AG04450 (cell line): Measurements from ENCODE around the gene ABCB8. TPM values are rescaled to one million over a fixed set of nuclear protein-coding genes. Genes with fewer than 3 reads are reported as not detected.

Experiments used
- CTCF ChIA-PET: fragments of 300-600, 350-600 bp; formaldehyde crosslinking; extraction: SDS; loops from one replicate; lab custom pipeline; 2022; ENCODE audit warnings: antibody characterized with exemption, inconsistent platforms; lab: Charles Lee
- POLR2A ChIA-PET: fragments of 350-600 bp; formaldehyde crosslinking; extraction: SDS; loops from one replicate; lab custom pipeline; 2021; ENCODE audit warnings: antibody characterized with exemption, inconsistent platforms; lab: Yijun Ruan, JAX
- DNase-seq: peaks from one replicate; pipeline ENCODE4 v3.0.0-alpha.2; 2011; ENCODE audit warnings: low read depth, low spot score
- H3K27ac ChIP-seq: one replicate; pipeline ENCODE4 v1.5.1; 2012; ENCODE audit warnings: low read depth, low read length, control low read depth
- H3K27me3 ChIP-seq: one replicate; pipeline ENCODE4 v1.6.0; 2012; ENCODE audit warnings: low read length; ENCODE audit not compliant: control insufficient read depth, insufficient read depth
- H3K4me3 ChIP-seq: 2 replicates; pipeline ENCODE4 v1.5.1; 2011; ENCODE audit warnings: mild to moderate bottlenecking, low read depth, low read length, control low read depth
- H3K9me3 ChIP-seq: 2 replicates; pipeline ENCODE4 v1.5.1; 2012; ENCODE audit warnings: low read length; ENCODE audit not compliant: control insufficient read depth, insufficient read depth
- polyA plus RNA-seq: library from polyadenylated mRNA; depleted of rRNA; stranded (reverse); fragments of >200 nt; gene quantifications from 2 replicates; pipeline ENCODE4 v1.2.3, GENCODE V29; 2011
- TF ChIP-seq, protein P1 (sequence below): IDR thresholded peaks from 2 replicates; pipeline ENCODE4 v1.5.1; 2011; ENCODE audit warnings: low read depth, low read length, control low read depth, inconsistent platforms

Gene ABCB8
- polyA plus RNA-seq, 1 experiment, result 10.7 TPM

- ChIA-PET POLR2A (no interaction called here), CTCF (no interaction called here)
- DNase-seq, result no peak
- H3K27me3 ChIP-seq, result no peaks in the 10 kb centered on the region
- H3K27ac ChIP-seq, result no peak overlapping the region
- no peaks in the 10 kb centered on the region; the same call in 1 of the 2 replicates for H3K9me3 ChIP-seq
- TF ChIP-seq, protein P1, sequence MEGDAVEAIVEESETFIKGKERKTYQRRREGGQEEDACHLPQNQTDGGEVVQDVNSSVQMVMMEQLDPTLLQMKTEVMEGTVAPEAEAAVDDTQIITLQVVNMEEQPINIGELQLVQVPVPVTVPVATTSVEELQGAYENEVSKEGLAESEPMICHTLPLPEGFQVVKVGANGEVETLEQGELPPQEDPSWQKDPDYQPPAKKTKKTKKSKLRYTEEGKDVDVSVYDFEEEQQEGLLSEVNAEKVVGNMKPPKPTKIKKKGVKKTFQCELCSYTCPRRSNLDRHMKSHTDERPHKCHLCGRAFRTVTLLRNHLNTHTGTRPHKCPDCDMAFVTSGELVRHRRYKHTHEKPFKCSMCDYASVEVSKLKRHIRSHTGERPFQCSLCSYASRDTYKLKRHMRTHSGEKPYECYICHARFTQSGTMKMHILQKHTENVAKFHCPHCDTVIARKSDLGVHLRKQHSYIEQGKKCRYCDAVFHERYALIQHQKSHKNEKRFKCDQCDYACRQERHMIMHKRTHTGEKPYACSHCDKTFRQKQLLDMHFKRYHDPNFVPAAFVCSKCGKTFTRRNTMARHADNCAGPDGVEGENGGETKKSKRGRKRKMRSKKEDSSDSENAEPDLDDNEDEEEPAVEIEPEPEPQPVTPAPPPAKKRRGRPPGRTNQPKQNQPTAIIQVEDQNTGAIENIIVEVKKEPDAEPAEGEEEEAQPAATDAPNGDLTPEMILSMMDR, result no peak
- no peak overlapping the region for H3K4me3 ChIP-seq
These were observed 46.8 kb downstream of the ABCB8 start for GRCh38 chr7:151074817-151075661.

DNA sequence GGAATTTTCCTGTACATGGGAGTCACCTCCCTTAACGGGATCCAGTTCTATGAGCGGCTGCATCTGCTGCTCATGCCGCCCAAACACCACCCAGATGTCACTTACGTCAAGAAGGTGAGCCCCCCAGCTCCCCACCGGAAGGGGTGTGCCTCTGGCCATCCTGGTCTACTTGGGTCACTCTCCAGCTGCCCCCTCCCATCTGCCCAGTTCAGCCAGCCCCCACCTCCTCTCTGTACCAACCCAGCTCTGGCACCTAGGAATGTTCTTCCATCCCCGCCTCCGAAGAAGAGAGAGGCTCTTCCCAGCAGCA is 47.4 kb downstream of the ABCB8 start:
- H3K27me3 ChIP-seq, result no peaks in the 10 kb centered on the region
- TF ChIP-seq, protein P1, result no peak
- DNase-seq, result no peak
- POLR2A ChIA-PET, result no interaction called here
- no peak overlapping the region for H3K4me3 ChIP-seq
- CTCF ChIA-PET, result no interaction called here
- no peak overlapping the region for H3K27ac ChIP-seq
- H3K9me3 ChIP-seq, result peaks cover 3% of the 10 kb centered on the region; the same call in 1 of the 2 replicates

DNA sequence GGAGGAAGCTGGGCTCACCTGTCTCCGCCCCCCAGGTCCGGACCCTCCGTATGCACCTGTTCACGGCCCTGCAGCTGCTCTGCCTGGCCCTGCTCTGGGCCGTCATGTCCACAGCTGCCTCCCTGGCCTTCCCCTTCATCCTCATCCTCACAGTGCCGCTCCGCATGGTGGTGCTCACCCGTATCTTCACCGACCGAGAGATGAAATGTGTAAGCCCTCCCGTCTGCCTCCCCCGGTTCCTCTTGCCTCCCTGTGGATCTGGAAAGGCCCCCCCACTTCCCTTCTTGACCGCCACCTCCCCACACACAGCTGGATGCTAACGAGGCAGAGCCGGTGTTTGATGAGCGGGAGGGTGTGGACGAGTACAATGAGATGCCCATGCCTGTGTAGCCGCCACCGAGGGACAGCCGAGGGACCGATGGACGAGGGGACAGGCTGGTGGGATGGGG is 47.8 kb downstream of the ABCB8 start:
- POLR2A ChIA-PET, result interaction anchor here (0.6 kb wide), 1 partner anchor 29 kb away, joined by 3 read pairs; no protein-coding TSS in a partner anchor
- no peak for DNase-seq
- H3K4me3 ChIP-seq, result no peak overlapping the region
- peaks cover 3% of the 10 kb centered on the region; the same call in 1 of the 2 replicates for H3K9me3 ChIP-seq
- H3K27ac ChIP-seq, result no peak overlapping the region
- H3K27me3 ChIP-seq, result no peaks in the 10 kb centered on the region
- CTCF ChIA-PET, result interaction anchor here (0.9 kb wide), 1 partner anchor 15 kb away, joined by 3 read pairs; no protein-coding TSS in a partner anchor
- TF ChIP-seq, protein P1, result no peak

- POLR2A ChIA-PET, result no interaction called here
- H3K27ac ChIP-seq, result no peak overlapping the region
- CTCF ChIA-PET, result interaction anchor here (0.9 to 1.7 kb wide), 3 partner anchors 14 to 34 kb away, joined by 3 to 5 read pairs (median 4); no protein-coding TSS in a partner anchor
- H3K9me3 ChIP-seq, result peaks cover 3% of the 10 kb centered on the region; the same call in 1 of the 2 replicates
- H3K4me3 ChIP-seq, result no peak overlapping the region
- TF ChIP-seq, protein P1, result peak; percentile 52
- DNase-seq, result no peak
- no peaks in the 10 kb centered on the region for H3K27me3 ChIP-seq
These were observed 48.8 kb downstream of the ABCB8 start for GRCh38 chr7:151076863-151077704.
